Chondrocyte (in vitro differentiated cells): ENCODE data around the gene PPP6R2. TPM values are rescaled to one million over a fixed set of nuclear protein-coding genes. Genes with fewer than 3 reads are reported as not detected.
A peak's percentile ranks its signal among the peaks of the same experiment; 100 is the strongest.

Experiments used
- DNase-seq: peaks from one replicate; pipeline ENCODE4 v3.0.0; 2021; ENCODE audit warnings: mixed read lengths, low spot score
- H3K27ac Mint-ChIP-seq: one replicate; pipeline ENCODE4 v1.8.0; 2021; ENCODE audit warnings: mild to moderate bottlenecking, moderate library complexity, mixed read lengths; ENCODE audit not compliant: unreplicated experiment
- H3K27me3 Mint-ChIP-seq: 2 replicates; pipeline ENCODE4 v1.8.0; 2021; ENCODE audit warnings: low read depth, mixed read lengths
- H3K36me3 Mint-ChIP-seq: 2 replicates; pipeline ENCODE4 v1.8.0; 2021; ENCODE audit warnings: low read depth, mixed read lengths
- H3K4me1 Mint-ChIP-seq: 2 replicates; pipeline ENCODE4 v1.8.0; 2021; ENCODE audit warnings: low read depth, mild to moderate bottlenecking, mixed read lengths
- H3K4me3 Mint-ChIP-seq: one replicate; pipeline ENCODE4 v1.8.0; 2021; ENCODE audit warnings: mild to moderate bottlenecking, moderate library complexity, mixed read lengths; ENCODE audit not compliant: unreplicated experiment
- H3K9me3 Mint-ChIP-seq: 2 replicates; pipeline ENCODE4 v1.8.0; 2021; ENCODE audit warnings: low read depth, mixed read lengths
- CTCF ChIP-seq: fragments of 200-600 bp; sonication (generic); IDR thresholded peaks from 2 replicates; pipeline ENCODE4 v1.5.0; 2021; ENCODE audit warnings: antibody characterized with exemption, mild to moderate bottlenecking, moderate library complexity
- total RNA-seq: library from RNA; stranded (reverse); gene quantifications from 3 replicates; pipeline ENCODE4 v1.2.1, GENCODE V29; 2021

Gene PPP6R2
- total RNA-seq, 1 donor from 2014 or later = 47.1 TPM

GRCh38 chr22:50313600-50313999 lies 29.5 kb upstream of the PPP6R2 start:
- Mint-ChIP-seq H3K4me3 (no peak overlapping the region), H3K36me3 (no peaks in the 10 kb centered on the region), H3K27me3 (no peaks in the 10 kb centered on the region), H3K27ac (no peak overlapping the region), H3K4me1 (peaks cover 11% of the 10 kb centered on the region), H3K9me3 (no peaks in the 10 kb centered on the region)
- no peak for DNase-seq
- no peak for TF ChIP-seq CTCF

GRCh38 chr22:50314081-50314454 lies 29.1 kb upstream of the PPP6R2 start:
- no peak overlapping the region for H3K4me3 Mint-ChIP-seq
- peak; percentile 88 for DNase-seq
- no peak for TF ChIP-seq CTCF
- H3K36me3 Mint-ChIP-seq = no peaks in the 10 kb centered on the region
- no peak overlapping the region for H3K27ac Mint-ChIP-seq
- H3K27me3 Mint-ChIP-seq = no peaks in the 10 kb centered on the region
- H3K4me1 Mint-ChIP-seq = peaks cover 6% of the 10 kb centered on the region
- H3K9me3 Mint-ChIP-seq = no peaks in the 10 kb centered on the region

- TF ChIP-seq CTCF = no peak
- Mint-ChIP-seq H3K9me3 (no peaks in the 10 kb centered on the region), H3K36me3 (no peaks in the 10 kb centered on the region), H3K27me3 (no peaks in the 10 kb centered on the region), H3K4me3 (no peak overlapping the region), H3K4me1 (peaks cover under 1% of the 10 kb centered on the region), H3K27ac (no peak overlapping the region)
- DNase-seq = peak; percentile 87
Observed at GRCh38 chr22:50314455-50315288, 28.5 kb upstream of the PPP6R2 start.

GRCh38 chr22:50315289-50316113 lies 27.6 kb upstream of the PPP6R2 start:
- peak; percentile 90 for DNase-seq
- Mint-ChIP-seq H3K4me1 (no peaks in the 10 kb centered on the region), H3K27ac (no peak overlapping the region)

More at GRCh38 chr22:50315289-50316113, 27.6 kb upstream of the PPP6R2 start:
- no peak overlapping the region for H3K4me3 Mint-ChIP-seq
- H3K36me3 Mint-ChIP-seq = no peaks in the 10 kb centered on the region
- no peaks in the 10 kb centered on the region for H3K9me3 Mint-ChIP-seq
- H3K27me3 Mint-ChIP-seq = no peaks in the 10 kb centered on the region
- TF ChIP-seq CTCF = no peak
